ENCODE measurements around the gene DHX16. TPM values are rescaled to one million over a fixed set of nuclear protein-coding genes. Genes with fewer than 3 reads are reported as not detected.

DHX16 gene
- total and polyA plus RNA-seq, 9 of the 15 experiments (the other 6 are each of a cell fraction or from before 2014, with no cell fraction given): 14.6 to 66.1 (median 47.5) TPM

DNA sequence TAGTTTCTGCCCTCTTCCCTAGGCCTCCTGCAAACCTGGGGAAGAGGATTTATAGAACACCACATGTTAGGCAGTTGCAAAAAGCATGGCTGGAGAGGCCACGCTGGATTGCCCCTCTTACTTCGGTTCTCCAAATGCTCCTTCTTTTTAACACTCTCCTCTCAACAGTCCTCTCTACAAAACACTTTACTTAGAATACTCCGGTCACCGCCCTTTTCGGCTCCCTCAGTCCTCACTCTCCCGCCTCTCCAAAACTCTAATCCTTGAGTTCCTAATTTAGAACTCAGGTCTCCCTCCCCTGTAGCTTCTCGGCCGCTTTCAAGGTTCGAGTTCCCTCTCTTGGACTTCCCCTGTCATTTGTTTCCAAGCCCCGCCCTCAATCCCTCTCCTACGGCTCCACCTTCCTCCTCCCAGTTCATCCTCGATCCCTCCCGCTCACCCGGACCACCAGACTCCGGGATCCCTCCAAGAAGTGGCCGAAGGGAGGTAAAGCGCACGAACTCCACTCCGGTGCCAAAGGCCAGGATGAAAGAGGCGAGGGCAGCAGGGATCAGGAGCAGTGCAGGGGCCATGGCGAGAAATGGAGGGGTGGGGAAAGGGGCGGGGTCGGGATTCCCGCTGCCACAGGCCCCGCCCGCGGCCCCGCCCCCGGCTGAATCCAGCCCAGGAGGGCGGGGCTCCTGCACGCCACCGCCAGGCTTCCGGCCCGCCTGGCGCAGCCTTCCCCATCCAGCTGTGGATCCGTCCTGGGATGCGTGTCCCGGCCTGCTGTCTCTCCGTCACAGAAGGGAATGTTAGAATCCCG lies 17.8 kb upstream of the DHX16 start, which contains the start of gene NRM (continued):
- TF ChIP-seq POLR2G (IDR thresholded peaks at IDR 0.05; ENCODE audit: low read depth, low read length) (peak; percentile 80), TAF1 (IDR thresholded peaks at IDR 0.05; ENCODE audit: control insufficient read depth, extremely low read depth, insufficient read depth, low read length, severe bottlenecking) (peak; percentile 31), TBP (optimal IDR thresholded peaks at IDR 0.05; ENCODE audit: low read depth, low read length) (peak; percentile 45), ZFPM2 (CRISPR knock-in tag; IDR thresholded peaks at IDR 0.05) (0 out of 2 replicates have a peak, but pooled peaks have one; percentile 73), TOE1 (IDR thresholded peaks at IDR 0.05; ENCODE audit: borderline replicate concordance) (peak; percentile 64; the same call in 1 of the 2 replicates), TOE1 (CRISPR knock-in tag; IDR thresholded peaks at IDR 0.05; ENCODE audit: borderline replicate concordance, low read depth) (no peak), BRCA1 (IDR thresholded peaks at IDR 0.05) (no peak), BRCA1 (CRISPR knock-in tag; IDR thresholded peaks at IDR 0.05) (no peak), ILF3 (IDR thresholded peaks at IDR 0.05; ENCODE audit: borderline replicate concordance) (no peak), CREM (IDR thresholded peaks at IDR 0.05; ENCODE audit: low read depth) (0 out of 2 replicates have a peak, but pooled peaks have one; percentile 50), RCOR1 (IDR thresholded peaks at IDR 0.05; ENCODE audit: borderline replicate concordance in 1 of 2, low read depth in 2 of 2, low read length in 2 of 2) (0 out of 4 replicates have a peak, but pooled peaks of 1 of the 2 experiments have one; percentile 14), ELF4 (CRISPR knock-in tag; IDR thresholded peaks at IDR 0.05) (0 out of 2 replicates have a peak, but pooled peaks have one; percentile 51)
- TF ChIP-seq, protein P1, sequence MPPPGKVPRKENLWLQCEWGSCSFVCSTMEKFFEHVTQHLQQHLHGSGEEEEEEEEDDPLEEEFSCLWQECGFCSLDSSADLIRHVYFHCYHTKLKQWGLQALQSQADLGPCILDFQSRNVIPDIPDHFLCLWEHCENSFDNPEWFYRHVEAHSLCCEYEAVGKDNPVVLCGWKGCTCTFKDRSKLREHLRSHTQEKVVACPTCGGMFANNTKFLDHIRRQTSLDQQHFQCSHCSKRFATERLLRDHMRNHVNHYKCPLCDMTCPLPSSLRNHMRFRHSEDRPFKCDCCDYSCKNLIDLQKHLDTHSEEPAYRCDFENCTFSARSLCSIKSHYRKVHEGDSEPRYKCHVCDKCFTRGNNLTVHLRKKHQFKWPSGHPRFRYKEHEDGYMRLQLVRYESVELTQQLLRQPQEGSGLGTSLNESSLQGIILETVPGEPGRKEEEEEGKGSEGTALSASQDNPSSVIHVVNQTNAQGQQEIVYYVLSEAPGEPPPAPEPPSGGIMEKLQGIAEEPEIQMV (tag; conservative IDR thresholded peaks at IDR 0.05; ENCODE audit: low read depth): no peak
- TF ChIP-seq, protein P2, sequence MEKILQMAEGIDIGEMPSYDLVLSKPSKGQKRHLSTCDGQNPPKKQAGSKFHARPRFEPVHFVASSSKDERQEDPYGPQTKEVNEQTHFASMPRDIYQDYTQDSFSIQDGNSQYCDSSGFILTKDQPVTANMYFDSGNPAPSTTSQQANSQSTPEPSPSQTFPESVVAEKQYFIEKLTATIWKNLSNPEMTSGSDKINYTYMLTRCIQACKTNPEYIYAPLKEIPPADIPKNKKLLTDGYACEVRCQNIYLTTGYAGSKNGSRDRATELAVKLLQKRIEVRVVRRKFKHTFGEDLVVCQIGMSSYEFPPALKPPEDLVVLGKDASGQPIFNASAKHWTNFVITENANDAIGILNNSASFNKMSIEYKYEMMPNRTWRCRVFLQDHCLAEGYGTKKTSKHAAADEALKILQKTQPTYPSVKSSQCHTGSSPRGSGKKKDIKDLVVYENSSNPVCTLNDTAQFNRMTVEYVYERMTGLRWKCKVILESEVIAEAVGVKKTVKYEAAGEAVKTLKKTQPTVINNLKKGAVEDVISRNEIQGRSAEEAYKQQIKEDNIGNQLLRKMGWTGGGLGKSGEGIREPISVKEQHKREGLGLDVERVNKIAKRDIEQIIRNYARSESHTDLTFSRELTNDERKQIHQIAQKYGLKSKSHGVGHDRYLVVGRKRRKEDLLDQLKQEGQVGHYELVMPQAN (IDR thresholded peaks at IDR 0.05; ENCODE audit: borderline replicate concordance): peak; percentile 71; the same call in 1 of the 2 replicates
- TF ChIP-seq, protein P3, sequence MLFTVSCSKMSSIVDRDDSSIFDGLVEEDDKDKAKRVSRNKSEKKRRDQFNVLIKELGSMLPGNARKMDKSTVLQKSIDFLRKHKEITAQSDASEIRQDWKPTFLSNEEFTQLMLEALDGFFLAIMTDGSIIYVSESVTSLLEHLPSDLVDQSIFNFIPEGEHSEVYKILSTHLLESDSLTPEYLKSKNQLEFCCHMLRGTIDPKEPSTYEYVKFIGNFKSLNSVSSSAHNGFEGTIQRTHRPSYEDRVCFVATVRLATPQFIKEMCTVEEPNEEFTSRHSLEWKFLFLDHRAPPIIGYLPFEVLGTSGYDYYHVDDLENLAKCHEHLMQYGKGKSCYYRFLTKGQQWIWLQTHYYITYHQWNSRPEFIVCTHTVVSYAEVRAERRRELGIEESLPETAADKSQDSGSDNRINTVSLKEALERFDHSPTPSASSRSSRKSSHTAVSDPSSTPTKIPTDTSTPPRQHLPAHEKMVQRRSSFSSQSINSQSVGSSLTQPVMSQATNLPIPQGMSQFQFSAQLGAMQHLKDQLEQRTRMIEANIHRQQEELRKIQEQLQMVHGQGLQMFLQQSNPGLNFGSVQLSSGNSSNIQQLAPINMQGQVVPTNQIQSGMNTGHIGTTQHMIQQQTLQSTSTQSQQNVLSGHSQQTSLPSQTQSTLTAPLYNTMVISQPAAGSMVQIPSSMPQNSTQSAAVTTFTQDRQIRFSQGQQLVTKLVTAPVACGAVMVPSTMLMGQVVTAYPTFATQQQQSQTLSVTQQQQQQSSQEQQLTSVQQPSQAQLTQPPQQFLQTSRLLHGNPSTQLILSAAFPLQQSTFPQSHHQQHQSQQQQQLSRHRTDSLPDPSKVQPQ (CRISPR knock-in tag; IDR thresholded peaks at IDR 0.05; ENCODE audit: borderline replicate concordance): 0 out of 2 replicates have a peak, but pooled peaks have one; percentile 31
- TF ChIP-seq, protein P4, sequence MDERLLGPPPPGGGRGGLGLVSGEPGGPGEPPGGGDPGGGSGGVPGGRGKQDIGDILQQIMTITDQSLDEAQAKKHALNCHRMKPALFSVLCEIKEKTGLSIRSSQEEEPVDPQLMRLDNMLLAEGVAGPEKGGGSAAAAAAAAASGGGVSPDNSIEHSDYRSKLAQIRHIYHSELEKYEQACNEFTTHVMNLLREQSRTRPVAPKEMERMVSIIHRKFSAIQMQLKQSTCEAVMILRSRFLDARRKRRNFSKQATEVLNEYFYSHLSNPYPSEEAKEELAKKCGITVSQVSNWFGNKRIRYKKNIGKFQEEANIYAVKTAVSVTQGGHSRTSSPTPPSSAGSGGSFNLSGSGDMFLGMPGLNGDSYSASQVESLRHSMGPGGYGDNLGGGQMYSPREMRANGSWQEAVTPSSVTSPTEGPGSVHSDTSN (CRISPR knock-in tag; IDR thresholded peaks at IDR 0.05; ENCODE audit: low read depth): no peak
- TF ChIP-seq, protein P4 (tag; conservative IDR thresholded peaks at IDR 0.05; ENCODE audit: low read depth): 0 out of 2 replicates have a peak, but pooled peaks have one; percentile 24

All from K562 (cell line).